OCI-LY1 (cell line): ENCODE measurements around the gene PCSK2.
A peak's percentile ranks its signal among the peaks of the same experiment; 100 is the strongest.

Experiments used
- H2AFZ ChIP-seq: fragments of 200-600 bp; sonication (generic), shearing (Covaris generic); 2 replicates; pipeline ENCODE4 v1.6.0; 2014; ENCODE audit warnings: antibody characterized with exemption, mild to moderate bottlenecking, low read length
- H3F3A ChIP-seq: fragments of 200-600 bp; sonication (generic), shearing (Covaris generic); 2 replicates; pipeline ENCODE4 v1.6.0; 2014; ENCODE audit warnings: mild to moderate bottlenecking, antibody characterized with exemption, low read length, moderate library complexity; ENCODE audit not compliant: insufficient read depth
- H3K27ac ChIP-seq: fragments of 200-600 bp; sonication (generic); 2 replicates; pipeline ENCODE4 v1.5.1; 2014; ENCODE audit warnings: low read length, mixed run types, mild to moderate bottlenecking, low read depth; ENCODE audit not compliant: poor library complexity, severe bottlenecking
- H3K27me3 ChIP-seq: fragments of 200-600 bp; sonication (generic); 2 replicates; pipeline ENCODE4 v1.6.0; 2014; ENCODE audit warnings: antibody characterized with exemption, mild to moderate bottlenecking, low read length, moderate library complexity; ENCODE audit not compliant: insufficient read depth
- H3K36me3 ChIP-seq: fragments of 200-600 bp; sonication (generic); 2 replicates; pipeline ENCODE4 v1.6.1; 2014; ENCODE audit warnings: mild to moderate bottlenecking, antibody characterized with exemption, low read length, moderate library complexity, mixed read lengths; ENCODE audit not compliant: insufficient read depth
- H3K4me1 ChIP-seq: fragments of 200-600 bp; sonication (generic); 2 replicates; pipeline ENCODE4 v1.5.1; 2014; ENCODE audit warnings: mild to moderate bottlenecking, low read length, moderate library complexity; ENCODE audit not compliant: insufficient read depth, severe bottlenecking
- H3K4me2 ChIP-seq: fragments of 200-600 bp; sonication (generic), shearing (Covaris generic); 2 replicates; pipeline ENCODE4 v1.6.1; 2014; ENCODE audit warnings: low read length
- H3K4me3 ChIP-seq: fragments of 200-600 bp; sonication (generic); 2 replicates; pipeline ENCODE4 v1.5.1; 2014; ENCODE audit warnings: low read length, low read depth, mild to moderate bottlenecking, mixed read lengths; ENCODE audit not compliant: poor library complexity, severe bottlenecking
- H3K79me2 ChIP-seq: fragments of 200-600 bp; shearing (Covaris generic); 2 replicates; pipeline ENCODE4 v1.6.1; 2016; ENCODE audit warnings: mixed run types, low read length, mixed read lengths; ENCODE audit not compliant: insufficient read depth
- H3K9ac ChIP-seq: fragments of 200-600 bp; sonication (generic), shearing (Covaris generic); 2 replicates; pipeline ENCODE4 v1.6.1; 2014; ENCODE audit warnings: mild to moderate bottlenecking, low read length, mixed read lengths
- H3K9me2 ChIP-seq: fragments of 200-600 bp; sonication (generic), shearing (Covaris generic); 2 replicates; pipeline ENCODE4 v1.6.1; 2014; ENCODE audit warnings: low read depth, mild to moderate bottlenecking, low read length, mixed read lengths
- H3K9me3 ChIP-seq: fragments of 200-600 bp; shearing (Covaris generic); 2 replicates; pipeline ENCODE4 v1.6.1; 2014; ENCODE audit warnings: low read length, mixed read lengths
- H4K20me1 ChIP-seq: fragments of 200-600 bp; sonication (generic), shearing (Covaris generic); 2 replicates; pipeline ENCODE4 v1.6.0; 2016; ENCODE audit warnings: mild to moderate bottlenecking, low read length; ENCODE audit not compliant: insufficient read depth
- CTCF ChIP-seq: fragments of 200-600 bp; sonication (generic), shearing (Covaris generic); IDR thresholded peaks from 2 replicates; pipeline ENCODE4 v1.5.1; 2017; ENCODE audit warnings: mild to moderate bottlenecking, antibody characterized with exemption, low read length, moderate library complexity, mixed read lengths
- EZH2 ChIP-seq: fragments of 200-600 bp; sonication (generic), shearing (Covaris generic); IDR thresholded peaks from 2 replicates; pipeline ENCODE4 v1.8.0; 2017; ENCODE audit warnings: borderline replicate concordance, mixed run types, mild to moderate bottlenecking, antibody characterized with exemption, low read length, moderate library complexity, mixed read lengths

The PCSK2 gene

GRCh38 chr20:17430125-17430950, 203.5 kb downstream of the PCSK2 start:
- H3K4me3 ChIP-seq = no peak overlapping the region
- TF ChIP-seq EZH2 = no peak
- TF ChIP-seq CTCF = no peak
- H2AFZ ChIP-seq = no peak overlapping the region
- H3K4me2 ChIP-seq = no peak overlapping the region
- H3K4me1 ChIP-seq = no peaks in the 10 kb centered on the region
- no peaks in the 10 kb centered on the region for H3K9me3 ChIP-seq
- H3F3A ChIP-seq = no peaks in the 10 kb centered on the region
- H4K20me1 ChIP-seq = no peaks in the 10 kb centered on the region
- H3K27me3 ChIP-seq = no peaks in the 10 kb centered on the region
- H3K9me2 ChIP-seq = no peaks in the 10 kb centered on the region
- no peaks in the 10 kb centered on the region for H3K79me2 ChIP-seq
- no peak overlapping the region for H3K9ac ChIP-seq
- H3K36me3 ChIP-seq = no peaks in the 10 kb centered on the region
- H3K27ac ChIP-seq = no peak overlapping the region

- Histone ChIP-seq H3K9me2 (no peaks in the 10 kb centered on the region), H3K27ac (no peak overlapping the region), H4K20me1 (no peaks in the 10 kb centered on the region), H3K4me3 (no peak overlapping the region), H3K9me3 (no peaks in the 10 kb centered on the region), H3K9ac (no peak overlapping the region), H3F3A (no peaks in the 10 kb centered on the region), H3K79me2 (no peaks in the 10 kb centered on the region), H3K4me2 (no peak overlapping the region), H3K4me1 (no peaks in the 10 kb centered on the region), H3K27me3 (no peaks in the 10 kb centered on the region), H3K36me3 (no peaks in the 10 kb centered on the region), H2AFZ (no peak overlapping the region)
- TF ChIP-seq CTCF (peak; percentile 94), EZH2 (no peak)
Observed at GRCh38 chr20:17431621-17432364, 205.0 kb downstream of the PCSK2 start.

- Histone ChIP-seq H2AFZ (no peak overlapping the region), H3K36me3 (no peaks in the 10 kb centered on the region), H3K27ac (no peak overlapping the region), H3K4me1 (no peaks in the 10 kb centered on the region), H3K27me3 (no peaks in the 10 kb centered on the region), H3K4me3 (no peak overlapping the region), H3K9me3 (no peaks in the 10 kb centered on the region), H3K79me2 (no peaks in the 10 kb centered on the region), H3K9ac (no peak overlapping the region), H3K4me2 (no peak overlapping the region), H3F3A (no peaks in the 10 kb centered on the region), H3K9me2 (no peaks in the 10 kb centered on the region), H4K20me1 (no peaks in the 10 kb centered on the region)
- TF ChIP-seq CTCF = no peak
- no peak for TF ChIP-seq EZH2
Observed at GRCh38 chr20:17436664-17437063, 209.8 kb downstream of the PCSK2 start.
